Esophagus mucosa (tissue), 1 donor: Measurements from ENCODE around the gene ARFGAP1. TPM values are rescaled to one million over a fixed set of nuclear protein-coding genes. Genes with fewer than 3 reads are reported as not detected.
"Not testable (repeated sequence)": the region's sequence is repeated elsewhere in the genome, so short reads cannot be mapped to it uniquely, and the experiment has no call there.

Experiments used
- ATAC-seq: fragments of 200-7000 bp; cut with Tn5 transposase; one replicate; pipeline ENCODE4 v1.9.1; 2020
- total RNA-seq: library from RNA; stranded (reverse); gene quantifications from one replicate; pipeline ENCODE4 v1.2.4, GENCODE V29; 2023
- donor health status: DM: yes; HTN: yes; CAD: no.

The ARFGAP1 gene
- total RNA-seq, 1 donor from 2014 or later, result 26.3 TPM

GRCh38 chr20:63322146-63322932, 49.7 kb downstream of the ARFGAP1 start:
- ATAC-seq, result no peak

GRCh38 chr20:63322933-63323273, 50.3 kb downstream of the ARFGAP1 start:
- ATAC-seq, result no peak

GRCh38 chr20:63323357-63323981, 50.9 kb downstream of the ARFGAP1 start:
- no peak for ATAC-seq

GRCh38 chr20:63325021-63325471, 52.4 kb downstream of the ARFGAP1 start:
- ATAC-seq, result no peak

GRCh38 chr20:63325554-63326313, 53.1 kb downstream of the ARFGAP1 start:
- ATAC-seq, result no peak

GRCh38 chr20:63326314-63327230, 54.0 kb downstream of the ARFGAP1 start:
- ATAC-seq, result no peak

- ATAC-seq, result no peak
Measured at GRCh38 chr20:63327231-63327745, 54.7 kb downstream of the ARFGAP1 start.

- ATAC-seq, result no peak
Measured at GRCh38 chr20:63328026-63328700, 55.5 kb downstream of the ARFGAP1 start.

GRCh38 chr20:63328718-63329275, 56.2 kb downstream of the ARFGAP1 start:
- ATAC-seq, result no peak

- ATAC-seq, result no peak
Measured at GRCh38 chr20:63329331-63330083, 56.9 kb downstream of the ARFGAP1 start.

- no peak for ATAC-seq
Measured at GRCh38 chr20:63330084-63330760, 57.6 kb downstream of the ARFGAP1 start.

- ATAC-seq, result peak; percentile 66
Measured at GRCh38 chr20:63330940-63331339, 58.3 kb downstream of the ARFGAP1 start.

- no peak for ATAC-seq
Measured at GRCh38 chr20:63331741-63332400, 59.3 kb downstream of the ARFGAP1 start.

GRCh38 chr20:63332488-63333240, 60.1 kb downstream of the ARFGAP1 start:
- no peak for ATAC-seq

GRCh38 chr20:63333241-63333836, 60.7 kb downstream of the ARFGAP1 start:
- ATAC-seq, result peak; percentile 31

GRCh38 chr20:63334356-63334755, 61.7 kb downstream of the ARFGAP1 start:
- no peak for ATAC-seq

GRCh38 chr20:63335060-63335459, 62.4 kb downstream of the ARFGAP1 start:
- ATAC-seq, result not testable (repeated sequence)

GRCh38 chr20:63335711-63336110, 63.1 kb downstream of the ARFGAP1 start:
- ATAC-seq, result no peak
